ENCODE data around the gene LCN2.

DNA sequence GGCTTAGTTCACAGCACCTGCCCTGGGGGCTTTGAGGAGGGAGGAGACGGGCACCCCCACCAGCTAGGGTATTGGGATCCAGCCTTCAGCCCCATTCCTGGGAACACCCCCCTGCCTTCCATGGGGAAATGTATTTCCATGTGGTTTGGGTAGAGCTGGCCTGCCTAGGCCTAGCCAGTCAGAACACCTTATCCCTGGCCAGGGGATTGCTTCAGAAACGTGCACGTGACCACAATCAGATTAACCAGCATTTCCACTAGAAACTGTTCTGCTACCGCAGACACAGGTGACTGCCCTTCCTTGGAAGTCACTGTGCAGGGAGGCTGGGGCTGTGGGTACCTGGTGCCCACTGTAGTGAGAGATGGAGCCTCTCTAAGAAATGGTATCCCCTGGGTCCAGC lies 24.8 kb downstream of the LCN2 start:
- TF ChIP-seq EZH2 (IDR thresholded peaks at IDR 0.05; ENCODE audit: insufficient read depth, poor library complexity, severe bottlenecking) (no peak), EZH2phosphoT487 (IDR thresholded peaks at IDR 0.05; ENCODE audit: insufficient read depth, low read depth) (no peak)

Measured in GM23248 (cell line).